Bronchial epithelial cell (primary cell): ENCODE data around the gene CGGBP1. TPM values are rescaled to one million over a fixed set of nuclear protein-coding genes. Genes with fewer than 3 reads are reported as not detected.
A peak's percentile ranks its signal among the peaks of the same experiment; 100 is the strongest.
"Not testable (repeated sequence)": the region's sequence is repeated elsewhere in the genome, so short reads cannot be mapped to it uniquely, and the experiment has no call there.

Experiments used
- DNase-seq: peaks from one replicate; pipeline ENCODE4 v3.0.0-alpha.2; 2010; ENCODE audit warnings: low read depth
- FAIRE-seq: peaks from 2 replicates; lab custom pipeline; 2011; peaks lifted over from hg19 to GRCh38; lab: Jason Lieb, UNC
- H3K27me3 ChIP-seq: 2 replicates; pipeline ENCODE4 v1.5.1; 2011; ENCODE audit warnings: low read length; ENCODE audit not compliant: control insufficient read depth, insufficient read depth
- H3K36me3 ChIP-seq: 2 replicates; pipeline ENCODE4 v1.5.1; 2011; ENCODE audit warnings: low read length; ENCODE audit not compliant: control insufficient read depth, insufficient read depth
- H3K4me3 ChIP-seq: 2 replicates; pipeline ENCODE4 v1.5.1; 2011; ENCODE audit warnings: mild to moderate bottlenecking, low read depth, low read length, control low read depth
- total RNA-seq: library from RNA; depleted of rRNA; stranded (reverse); fragments of >200 nt; gene quantifications from 2 replicates; pipeline ENCODE4 v1.2.1, GENCODE V29; 2014
- TF ChIP-seq, protein P1 (sequence below): IDR thresholded peaks from 2 replicates; pipeline ENCODE4 v1.5.1; 2011; ENCODE audit warnings: mild to moderate bottlenecking, moderate library complexity, low read length, control low read depth, inconsistent platforms; ENCODE audit not compliant: insufficient read depth, severe bottlenecking

Gene CGGBP1
- total RNA-seq, 1 donor from 2014 or later: 30.0 TPM

GRCh38 chr3:88030210-88030609, 28.6 kb downstream of the CGGBP1 start:
- no peak for DNase-seq
- no peaks in the 10 kb centered on the region for H3K36me3 ChIP-seq
- H3K4me3 ChIP-seq: no peak overlapping the region
- TF ChIP-seq, protein P1, sequence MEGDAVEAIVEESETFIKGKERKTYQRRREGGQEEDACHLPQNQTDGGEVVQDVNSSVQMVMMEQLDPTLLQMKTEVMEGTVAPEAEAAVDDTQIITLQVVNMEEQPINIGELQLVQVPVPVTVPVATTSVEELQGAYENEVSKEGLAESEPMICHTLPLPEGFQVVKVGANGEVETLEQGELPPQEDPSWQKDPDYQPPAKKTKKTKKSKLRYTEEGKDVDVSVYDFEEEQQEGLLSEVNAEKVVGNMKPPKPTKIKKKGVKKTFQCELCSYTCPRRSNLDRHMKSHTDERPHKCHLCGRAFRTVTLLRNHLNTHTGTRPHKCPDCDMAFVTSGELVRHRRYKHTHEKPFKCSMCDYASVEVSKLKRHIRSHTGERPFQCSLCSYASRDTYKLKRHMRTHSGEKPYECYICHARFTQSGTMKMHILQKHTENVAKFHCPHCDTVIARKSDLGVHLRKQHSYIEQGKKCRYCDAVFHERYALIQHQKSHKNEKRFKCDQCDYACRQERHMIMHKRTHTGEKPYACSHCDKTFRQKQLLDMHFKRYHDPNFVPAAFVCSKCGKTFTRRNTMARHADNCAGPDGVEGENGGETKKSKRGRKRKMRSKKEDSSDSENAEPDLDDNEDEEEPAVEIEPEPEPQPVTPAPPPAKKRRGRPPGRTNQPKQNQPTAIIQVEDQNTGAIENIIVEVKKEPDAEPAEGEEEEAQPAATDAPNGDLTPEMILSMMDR: no peak
- FAIRE-seq: no peak
- no peaks in the 10 kb centered on the region for H3K27me3 ChIP-seq

DNA sequence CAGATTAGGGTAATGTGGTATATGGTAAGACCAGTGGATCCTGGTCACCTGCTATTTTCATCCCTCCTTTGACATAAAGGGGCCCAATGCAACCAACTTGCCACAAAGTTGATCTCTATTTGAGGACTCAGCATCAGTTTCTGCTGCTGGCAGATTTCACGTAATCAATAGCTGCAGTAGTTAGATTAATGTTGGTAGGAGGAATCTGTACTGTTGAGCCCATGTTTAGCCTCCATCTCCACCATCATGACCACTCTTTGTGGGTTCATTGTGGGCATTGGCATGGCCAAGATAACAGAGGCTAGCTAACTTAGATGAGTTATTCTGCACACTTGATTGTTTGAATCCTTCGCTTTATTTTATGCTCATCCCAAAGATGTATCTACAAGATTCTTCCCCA, 29.9 kb downstream of the CGGBP1 start:
- Histone ChIP-seq H3K27me3 (no peaks in the 10 kb centered on the region), H3K36me3 (no peaks in the 10 kb centered on the region), H3K4me3 (no peak overlapping the region)
- FAIRE-seq (peak; percentile 7), DNase-seq (no peak)
- TF ChIP-seq, protein P1: no peak

DNA sequence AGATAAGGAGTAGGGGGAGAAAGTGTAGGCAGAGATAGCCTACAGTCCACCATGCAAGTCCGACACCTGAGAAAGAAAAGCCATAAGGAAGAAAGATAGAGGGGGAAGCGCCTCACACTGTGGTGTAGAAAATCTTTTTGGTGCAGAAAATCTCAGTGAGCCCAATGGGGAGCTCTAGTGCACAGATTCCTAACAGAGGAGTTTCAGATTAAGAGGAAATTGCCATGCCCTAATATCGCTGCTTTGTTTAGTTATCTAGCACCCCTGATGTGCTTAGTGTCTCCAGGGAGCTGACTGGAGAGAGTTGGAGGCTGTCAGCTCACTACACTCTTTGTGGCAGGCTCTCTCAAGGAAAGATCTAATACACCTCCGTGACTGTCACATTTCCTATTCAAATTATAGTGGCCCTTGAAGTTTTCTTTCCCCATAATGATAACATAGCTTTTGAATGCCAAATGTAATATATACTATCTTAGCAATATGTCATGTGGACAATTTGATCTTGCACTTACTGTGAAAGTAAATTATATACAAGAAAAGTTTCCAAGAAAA, 33.7 kb downstream of the CGGBP1 start:
- TF ChIP-seq, protein P1: no peak
- H3K27me3 ChIP-seq: no peaks in the 10 kb centered on the region
- DNase-seq (no peak), FAIRE-seq (no peak)
- H3K4me3 ChIP-seq: no peak overlapping the region
- H3K36me3 ChIP-seq: no peaks in the 10 kb centered on the region

GRCh38 chr3:88019024-88019423, 39.8 kb downstream of the CGGBP1 start:
- DNase-seq: no peak
- Histone ChIP-seq H3K36me3 (no peaks in the 10 kb centered on the region), H3K4me3 (no peak overlapping the region), H3K27me3 (no peaks in the 10 kb centered on the region)
- FAIRE-seq: no peak
- TF ChIP-seq, protein P1: no peak

- FAIRE-seq, H3K4me3 ChIP-seq, DNase-seq, H3K36me3 ChIP-seq, H3K27me3 ChIP-seq: not testable (repeated sequence)
Measured at GRCh38 chr3:88015656-88016055, 43.1 kb downstream of the CGGBP1 start.

DNA sequence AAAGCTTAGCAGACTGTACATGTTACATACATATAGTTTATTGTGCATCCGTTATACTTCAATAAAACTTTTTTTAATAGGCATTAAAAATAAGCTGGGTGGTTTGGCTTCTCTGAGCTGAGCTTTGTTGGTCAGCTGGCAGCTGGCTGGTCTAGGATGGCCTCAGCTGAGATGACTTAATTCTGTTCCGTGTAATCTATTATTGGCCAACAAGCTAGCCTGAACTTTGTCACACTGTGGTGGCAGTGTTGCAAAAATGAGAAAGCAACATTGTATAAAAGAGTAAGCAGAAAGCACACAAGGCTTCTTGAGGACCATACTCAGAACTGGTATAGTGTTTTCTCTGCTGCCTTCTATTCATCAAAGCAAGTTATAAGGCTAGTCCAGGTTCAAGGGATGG, 45.2 kb downstream of the CGGBP1 start:
- Histone ChIP-seq H3K4me3 (no peak overlapping the region), H3K36me3 (no peaks in the 10 kb centered on the region), H3K27me3 (no peaks in the 10 kb centered on the region)
- no peak for FAIRE-seq
- TF ChIP-seq, protein P1: no peak
- DNase-seq: no peak
